SKM-1 treated with dmso at 0.1 percent for 144 hours (cell line): ENCODE measurements around the gene IGSF22.
A peak's percentile ranks its signal among the peaks of the same experiment; 100 is the strongest.

Experiments
- DNase-seq: peaks from one replicate; lab custom pipeline; 2025; ENCODE audit not compliant: unreplicated experiment; lab: John Stamatoyannopoulos, UW

IGSF22 gene

GRCh38 chr11:18745251-18745650, 19.3 kb upstream of the IGSF22 start:
- no peak for DNase-seq

GRCh38 chr11:18743900-18744514, 18.0 kb upstream of the IGSF22 start:
- no peak for DNase-seq

- DNase-seq, result no peak
Observed at GRCh38 chr11:18743365-18743764, 17.4 kb upstream of the IGSF22 start.

GRCh38 chr11:18741783-18742182, 15.8 kb upstream of the IGSF22 start:
- no peak for DNase-seq

GRCh38 chr11:18739685-18740084, 13.7 kb upstream of the IGSF22 start:
- DNase-seq, result no peak

GRCh38 chr11:18737642-18738041, 11.7 kb upstream of the IGSF22 start:
- DNase-seq, result no peak

GRCh38 chr11:18736590-18737148, 10.7 kb upstream of the IGSF22 start:
- DNase-seq, result no peak

GRCh38 chr11:18733202-18733601, 7.2 kb upstream of the IGSF22 start:
- no peak for DNase-seq

GRCh38 chr11:18731949-18732821, 6.2 kb upstream of the IGSF22 start:
- peak; percentile 34 for DNase-seq

GRCh38 chr11:18731441-18731840, 5.5 kb upstream of the IGSF22 start:
- DNase-seq, result no peak

- DNase-seq, result no peak
Observed at GRCh38 chr11:18730020-18730419, 4.0 kb upstream of the IGSF22 start.

- DNase-seq, result no peak
Observed at GRCh38 chr11:18729426-18729825, 3.4 kb upstream of the IGSF22 start.

GRCh38 chr11:18728658-18729057, 2.7 kb upstream of the IGSF22 start:
- DNase-seq, result no peak

GRCh38 chr11:18727479-18728236, 1.7 kb upstream of the IGSF22 start:
- peak; percentile 6 for DNase-seq

- no peak for DNase-seq
Observed at GRCh38 chr11:18723991-18724390, 2.0 kb downstream of the IGSF22 start.

- no peak for DNase-seq
Observed at GRCh38 chr11:18722293-18722637, 3.7 kb downstream of the IGSF22 start.

- DNase-seq, result peak; percentile 52
Observed at GRCh38 chr11:18721561-18722292, 4.3 kb downstream of the IGSF22 start.

GRCh38 chr11:18720808-18721560, 5.0 kb downstream of the IGSF22 start:
- no peak for DNase-seq

GRCh38 chr11:18720091-18720807, 5.7 kb downstream of the IGSF22 start:
- no peak for DNase-seq

- DNase-seq, result no peak
Observed at GRCh38 chr11:18715476-18715875, 10.5 kb downstream of the IGSF22 start.
